ENCODE measurements around the gene TBXA2R. TPM values are rescaled to one million over a fixed set of nuclear protein-coding genes. Genes with fewer than 3 reads are reported as not detected.

The TBXA2R gene
- total RNA-seq, 2 experiments from 2014 or later = 0.47 to 0.75 TPM

DNA sequence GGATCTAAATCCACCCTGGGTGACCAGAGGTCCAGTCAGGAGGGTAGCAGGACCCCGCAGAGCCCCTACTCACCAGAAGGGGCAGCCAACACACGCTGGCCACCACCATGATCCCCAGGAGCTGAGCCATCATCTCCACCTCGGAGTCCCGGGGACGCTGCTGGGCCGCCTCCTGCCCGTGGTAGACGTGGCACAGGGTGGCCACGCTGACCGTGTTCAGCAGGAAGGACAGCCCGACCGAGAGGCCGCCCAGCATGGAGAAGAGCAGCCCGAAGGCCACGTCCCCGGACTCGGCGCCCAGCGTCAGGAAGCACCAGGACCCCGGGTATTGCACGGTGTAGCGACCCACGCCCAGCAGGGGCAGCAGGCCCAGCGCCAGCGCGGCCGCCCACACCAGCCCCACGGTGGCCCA, 6.9 kb downstream of the TBXA2R start:
- intact Hi-C loops (cut with DNase I, micrococcal nuclease) = loop anchor here in 1 of 2 experiments (10.0 kb wide), 1 partner anchor 245 kb away; no protein-coding TSS in a partner anchor
- ChIA-PET CTCF (no interaction called here), POLR2A (no interaction called here)
- H3K4me1 ChIP-seq (ENCODE audit: insufficient read depth, low read length) = peaks cover 8% of the 10 kb centered on the region
- H3K36me3 ChIP-seq (ENCODE audit: insufficient read depth, low read length) = no peaks in the 10 kb centered on the region
- H3K27me3 ChIP-seq (ENCODE audit: control insufficient read depth in 1 of 2, insufficient read depth in 2 of 2, low read length in 2 of 2) = peaks cover 0 to 3% of the 10 kb centered on the region in 2 experiments
- ATAC-seq (ENCODE audit: poor library complexity) (no peak), DNase-seq (no peak)
- no peaks in the 10 kb centered on the region for H3K27me3 Mint-ChIP-seq
- no peak overlapping the region for H3K4me3 ChIP-seq (ENCODE audit: low read length)
- no peak overlapping the region for H3K27ac Mint-ChIP-seq
- H3K27ac ChIP-seq (ENCODE audit: low read depth in 1 of 2, low read length in 2 of 2) = no peak overlapping the region
- no peak for TF ChIP-seq CTCF (IDR thresholded peaks at IDR 0.05)
- H3K4me3 Mint-ChIP-seq = no peak overlapping the region
- no peaks in the 10 kb centered on the region for H3K36me3 Mint-ChIP-seq (ENCODE audit: low read depth)
- H3K4me1 Mint-ChIP-seq (ENCODE audit: low read depth) = no peaks in the 10 kb centered on the region
- H3K9me3 Mint-ChIP-seq = no peaks in the 10 kb centered on the region
- H3K9me3 ChIP-seq (ENCODE audit: control insufficient read depth in 1 of 2, insufficient read depth in 1 of 2, low read length in 2 of 2) = peaks cover 0 to 4% of the 10 kb centered on the region in 2 experiments

DNA sequence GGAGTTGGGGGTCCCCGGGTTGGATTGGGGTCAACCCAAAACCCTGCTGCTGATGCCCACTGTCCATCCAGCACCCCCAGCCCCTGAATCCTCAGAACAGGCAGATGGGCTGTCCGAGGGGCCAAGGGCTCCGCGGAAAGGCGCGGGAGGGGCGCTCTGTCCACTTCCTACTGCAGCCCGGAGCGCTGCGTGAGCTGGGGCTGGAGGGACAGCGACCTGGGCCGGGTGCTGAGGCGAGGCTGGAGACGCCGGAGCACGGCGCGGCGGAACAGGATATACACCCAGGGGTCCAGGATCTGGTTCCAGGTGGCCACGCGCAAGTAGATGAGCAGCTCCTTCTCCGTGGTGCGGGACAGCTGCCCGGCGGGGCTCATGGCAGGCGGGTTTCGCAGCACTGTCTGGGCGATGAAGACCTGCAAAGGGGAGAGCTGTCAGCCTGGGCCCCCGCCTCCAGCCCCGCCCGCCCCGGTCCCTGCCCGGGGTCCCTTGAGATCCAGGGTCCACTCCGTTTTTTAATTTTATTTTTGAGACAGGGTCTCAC, 11.1 kb downstream of the TBXA2R start:
- H3K4me1 ChIP-seq (ENCODE audit: insufficient read depth, low read length) = no peaks in the 10 kb centered on the region
- no peaks in the 10 kb centered on the region for H3K27me3 ChIP-seq (ENCODE audit: control insufficient read depth in 1 of 2, insufficient read depth in 2 of 2, low read length in 2 of 2)
- intact Hi-C loops (cut with DNase I, micrococcal nuclease) = loop anchor here in 1 of 2 experiments (10.0 kb wide), 1 partner anchor 249 kb away; no protein-coding TSS in a partner anchor
- CTCF ChIA-PET = no interaction called here
- no peaks in the 10 kb centered on the region for H3K36me3 Mint-ChIP-seq (ENCODE audit: low read depth)
- ATAC-seq (ENCODE audit: poor library complexity) (no peak), DNase-seq (no peak)
- H3K27ac Mint-ChIP-seq = no peak overlapping the region
- POLR2A ChIA-PET = no interaction called here
- H3K9me3 ChIP-seq (ENCODE audit: control insufficient read depth in 1 of 2, insufficient read depth in 1 of 2, low read length in 2 of 2) = no peaks in the 10 kb centered on the region
- H3K4me3 Mint-ChIP-seq = no peak overlapping the region
- TF ChIP-seq CTCF (IDR thresholded peaks at IDR 0.05) = no peak
- no peaks in the 10 kb centered on the region for H3K9me3 Mint-ChIP-seq
- no peaks in the 10 kb centered on the region for H3K36me3 ChIP-seq (ENCODE audit: insufficient read depth, low read length)
- H3K27ac ChIP-seq (ENCODE audit: low read depth in 1 of 2, low read length in 2 of 2) = no peak overlapping the region
- H3K4me3 ChIP-seq (ENCODE audit: low read length) = no peak overlapping the region
- no peaks in the 10 kb centered on the region for H3K4me1 Mint-ChIP-seq (ENCODE audit: low read depth)
- no peaks in the 10 kb centered on the region for H3K27me3 Mint-ChIP-seq

DNA sequence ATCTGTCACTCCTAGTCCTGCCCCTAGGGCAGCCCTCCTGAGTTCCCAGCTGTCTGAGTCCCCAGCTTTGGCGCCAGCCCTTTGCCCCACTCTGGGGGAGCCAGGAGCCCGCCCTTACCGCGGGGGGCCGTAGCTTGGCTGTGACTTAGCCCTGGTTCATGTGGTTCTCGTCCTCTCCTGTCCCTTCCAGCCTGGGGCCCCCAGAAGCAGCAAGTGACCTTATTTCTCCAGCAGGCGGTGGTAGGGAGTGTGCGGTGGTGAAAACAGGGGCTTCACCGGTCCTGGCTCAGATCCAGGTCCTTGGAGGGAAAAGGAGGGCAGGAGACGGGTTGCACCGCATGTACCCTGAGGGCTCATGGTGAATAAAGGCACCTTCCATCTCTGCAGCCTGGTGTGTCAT, 13.5 kb downstream of the TBXA2R start:
- H3K4me1 Mint-ChIP-seq (ENCODE audit: low read depth) = no peaks in the 10 kb centered on the region
- H3K9me3 Mint-ChIP-seq = no peaks in the 10 kb centered on the region
- no peak overlapping the region for H3K27ac Mint-ChIP-seq
- Histone ChIP-seq H3K36me3 (ENCODE audit: insufficient read depth, low read length) (no peaks in the 10 kb centered on the region), H3K9me3 (ENCODE audit: control insufficient read depth in 1 of 2, insufficient read depth in 1 of 2, low read length in 2 of 2) (no peaks in the 10 kb centered on the region), H3K4me1 (ENCODE audit: insufficient read depth, low read length) (no peaks in the 10 kb centered on the region), H3K27me3 (ENCODE audit: control insufficient read depth in 1 of 2, insufficient read depth in 2 of 2, low read length in 2 of 2) (no peaks in the 10 kb centered on the region), H3K27ac (ENCODE audit: low read depth in 1 of 2, low read length in 2 of 2) (no peak overlapping the region), H3K4me3 (ENCODE audit: low read length) (no peak overlapping the region)
- DNase-seq (no peak), ATAC-seq (ENCODE audit: poor library complexity) (no peak)
- H3K4me3 Mint-ChIP-seq = no peak overlapping the region
- POLR2A ChIA-PET = no interaction called here
- H3K27me3 Mint-ChIP-seq = no peaks in the 10 kb centered on the region
- CTCF ChIA-PET = no interaction called here
- intact Hi-C loops (cut with DNase I, micrococcal nuclease) = loop anchor here in 1 of 2 experiments (10.0 kb wide), 1 partner anchor 252 kb away; no protein-coding TSS in a partner anchor
- H3K36me3 Mint-ChIP-seq (ENCODE audit: low read depth) = no peaks in the 10 kb centered on the region
- TF ChIP-seq CTCF (IDR thresholded peaks at IDR 0.05) = no peak

Measured in CD4-positive, alpha-beta T cell (primary cell).